ENCODE measurements around the gene CD300LB.

The CD300LB gene

GRCh38 chr17:74525465-74525725, 5.9 kb downstream of the CD300LB start:
- no peak for TF ChIP-seq YY1 (IDR thresholded peaks at IDR 0.05; ENCODE audit: insufficient read depth, insufficient read length)
- no peak for TF ChIP-seq ZNF274 (IDR thresholded peaks at IDR 0.05; ENCODE audit: low read depth, low read length)
- TF ChIP-seq SUZ12 (IDR thresholded peaks at IDR 0.05; ENCODE audit: extremely low read depth, insufficient read depth, insufficient read length), result no peak
- no peaks in the 10 kb centered on the region for H3K27me3 ChIP-seq (ENCODE audit: insufficient read depth, insufficient read length)

GRCh38 chr17:74524653-74525464, 6.4 kb downstream of the CD300LB start:
- DNase-seq (ENCODE audit: low read depth, low spot score), result no peak
- TF ChIP-seq SUZ12 (IDR thresholded peaks at IDR 0.05; ENCODE audit: extremely low read depth, insufficient read depth, insufficient read length) (no peak), ZNF274 (IDR thresholded peaks at IDR 0.05; ENCODE audit: low read depth, low read length) (no peak), YY1 (IDR thresholded peaks at IDR 0.05; ENCODE audit: insufficient read depth, insufficient read length) (no peak)
- no peaks in the 10 kb centered on the region for H3K27me3 ChIP-seq (ENCODE audit: insufficient read depth, insufficient read length)

More at GRCh38 chr17:74525465-74525725, 5.9 kb downstream of the CD300LB start:
- Histone ChIP-seq H3K9ac (ENCODE audit: insufficient read length, low read depth) (no peak overlapping the region), H3K9me3 (ENCODE audit: insufficient read depth, low read length) (peaks cover 18% of the 10 kb centered on the region; the same call in 1 of the 2 replicates), H3K4me1 (ENCODE audit: insufficient read depth, insufficient read length) (no peaks in the 10 kb centered on the region), H3K4me3 (ENCODE audit: insufficient read length, low read depth) (no peak overlapping the region), H3K36me3 (ENCODE audit: insufficient read depth, insufficient read length, low read length) (no peaks in the 10 kb centered on the region)
- no peak for DNase-seq (ENCODE audit: low read depth, low spot score)

GRCh38 chr17:74523308-74523707, 8.0 kb downstream of the CD300LB start:
- no peak for DNase-seq (ENCODE audit: low read depth, low spot score)
- no peaks in the 10 kb centered on the region for H3K27me3 ChIP-seq (ENCODE audit: insufficient read depth, insufficient read length)
- H3K4me1 ChIP-seq (ENCODE audit: insufficient read depth, insufficient read length), result no peaks in the 10 kb centered on the region
- no peak overlapping the region for H3K9ac ChIP-seq (ENCODE audit: insufficient read length, low read depth)
- H3K4me3 ChIP-seq (ENCODE audit: insufficient read length, low read depth), result no peak overlapping the region
- H3K36me3 ChIP-seq (ENCODE audit: insufficient read depth, insufficient read length, low read length), result no peaks in the 10 kb centered on the region
- TF ChIP-seq YY1 (IDR thresholded peaks at IDR 0.05; ENCODE audit: insufficient read depth, insufficient read length) (no peak), ZNF274 (IDR thresholded peaks at IDR 0.05; ENCODE audit: low read depth, low read length) (no peak), SUZ12 (IDR thresholded peaks at IDR 0.05; ENCODE audit: extremely low read depth, insufficient read depth, insufficient read length) (no peak)
- H3K9me3 ChIP-seq (ENCODE audit: insufficient read depth, low read length), result peaks cover 18% of the 10 kb centered on the region; the same call in 1 of the 2 replicates

More at GRCh38 chr17:74524653-74525464, 6.4 kb downstream of the CD300LB start:
- no peaks in the 10 kb centered on the region for H3K4me1 ChIP-seq (ENCODE audit: insufficient read depth, insufficient read length)
- H3K4me3 ChIP-seq (ENCODE audit: insufficient read length, low read depth), result no peak overlapping the region
- H3K9ac ChIP-seq (ENCODE audit: insufficient read length, low read depth), result no peak overlapping the region
- peaks cover 18% of the 10 kb centered on the region; the same call in 1 of the 2 replicates for H3K9me3 ChIP-seq (ENCODE audit: insufficient read depth, low read length)
- H3K36me3 ChIP-seq (ENCODE audit: insufficient read depth, insufficient read length, low read length), result no peaks in the 10 kb centered on the region

DNA sequence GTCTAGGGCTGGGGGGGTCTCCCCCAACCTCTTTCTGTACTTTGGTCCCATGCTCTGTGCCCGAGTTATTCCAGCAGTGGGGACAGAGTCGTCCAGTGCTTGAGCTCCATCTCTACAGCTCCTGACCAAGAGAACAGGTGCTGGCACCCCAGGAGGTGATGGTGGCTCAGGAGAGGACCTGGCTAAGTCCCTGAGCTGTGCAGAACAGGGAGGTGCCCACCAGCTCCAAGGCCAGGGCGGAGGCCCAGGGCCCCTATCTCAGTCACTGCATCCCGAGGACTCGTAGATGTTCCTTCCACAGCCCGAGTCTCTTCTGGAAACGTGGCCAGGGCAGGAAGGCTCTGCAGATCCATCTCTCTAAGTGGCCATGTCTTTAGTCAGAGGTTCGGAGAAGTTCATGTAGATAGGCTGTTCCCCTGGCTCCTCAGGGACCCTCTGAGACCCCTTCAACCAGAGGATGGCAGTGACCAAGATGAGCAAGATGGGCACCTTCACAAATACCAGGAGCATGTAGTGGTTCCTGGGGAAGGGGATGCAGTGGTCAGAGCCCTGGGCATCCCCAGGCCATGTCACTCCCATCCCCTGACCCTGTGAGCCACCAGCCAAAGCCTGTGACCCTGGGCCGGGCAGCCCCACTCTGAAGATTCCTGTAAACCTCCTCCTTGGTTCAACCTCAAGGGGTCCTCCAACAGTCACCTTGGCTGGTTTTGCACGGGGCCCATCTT, 8.7 kb downstream of the CD300LB start:
- H3K4me3 ChIP-seq (ENCODE audit: insufficient read length, low read depth), result no peak overlapping the region
- TF ChIP-seq SUZ12 (IDR thresholded peaks at IDR 0.05; ENCODE audit: extremely low read depth, insufficient read depth, insufficient read length), result no peak
- TF ChIP-seq YY1 (IDR thresholded peaks at IDR 0.05; ENCODE audit: insufficient read depth, insufficient read length), result no peak
- TF ChIP-seq ZNF274 (IDR thresholded peaks at IDR 0.05; ENCODE audit: low read depth, low read length), result no peak
- H3K36me3 ChIP-seq (ENCODE audit: insufficient read depth, insufficient read length, low read length), result no peaks in the 10 kb centered on the region
- no peaks in the 10 kb centered on the region for H3K27me3 ChIP-seq (ENCODE audit: insufficient read depth, insufficient read length)
- H3K4me1 ChIP-seq (ENCODE audit: insufficient read depth, insufficient read length), result no peaks in the 10 kb centered on the region
- no peak for DNase-seq (ENCODE audit: low read depth, low spot score)
- H3K9me3 ChIP-seq (ENCODE audit: insufficient read depth, low read length), result peaks cover 18% of the 10 kb centered on the region; the same call in 1 of the 2 replicates
- H3K9ac ChIP-seq (ENCODE audit: insufficient read length, low read depth), result no peak overlapping the region

DNA sequence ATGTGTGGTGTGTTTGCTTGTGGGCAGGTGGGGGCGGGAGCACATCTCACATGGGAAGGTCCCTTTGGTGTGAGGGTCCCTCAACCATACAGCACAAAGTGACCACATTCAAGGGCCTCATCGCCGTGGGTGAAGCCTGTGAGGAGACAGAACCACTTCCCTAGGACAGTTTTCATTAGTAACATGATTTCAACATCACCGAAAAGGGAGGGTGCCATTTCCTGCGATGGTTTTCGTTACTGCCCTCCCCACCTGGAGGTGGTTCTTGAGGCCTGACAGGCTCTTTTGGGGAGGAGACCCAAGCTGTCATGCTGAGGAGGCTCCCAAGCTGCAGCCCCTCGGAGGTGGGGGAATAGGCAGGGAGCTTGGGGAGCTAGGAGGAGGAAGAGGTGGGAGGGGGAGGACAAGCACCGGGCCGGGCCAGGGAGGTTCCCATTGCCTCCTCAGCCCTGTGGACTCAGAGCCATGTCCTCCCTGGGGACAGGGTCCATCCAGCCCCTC, 9.5 kb downstream of the CD300LB start:
- TF ChIP-seq YY1 (IDR thresholded peaks at IDR 0.05; ENCODE audit: insufficient read depth, insufficient read length) (no peak), SUZ12 (IDR thresholded peaks at IDR 0.05; ENCODE audit: extremely low read depth, insufficient read depth, insufficient read length) (no peak), ZNF274 (IDR thresholded peaks at IDR 0.05; ENCODE audit: low read depth, low read length) (no peak)
- no peaks in the 10 kb centered on the region for H3K36me3 ChIP-seq (ENCODE audit: insufficient read depth, insufficient read length, low read length)
- no peak overlapping the region for H3K9ac ChIP-seq (ENCODE audit: insufficient read length, low read depth)
- H3K9me3 ChIP-seq (ENCODE audit: insufficient read depth, low read length), result peaks cover 18% of the 10 kb centered on the region; the same call in 1 of the 2 replicates
- H3K4me1 ChIP-seq (ENCODE audit: insufficient read depth, insufficient read length), result no peaks in the 10 kb centered on the region
- H3K4me3 ChIP-seq (ENCODE audit: insufficient read length, low read depth), result no peak overlapping the region
- no peaks in the 10 kb centered on the region for H3K27me3 ChIP-seq (ENCODE audit: insufficient read depth, insufficient read length)
- DNase-seq (ENCODE audit: low read depth, low spot score), result no peak

GRCh38 chr17:74520790-74521480, 10.3 kb downstream of the CD300LB start:
- Histone ChIP-seq H3K4me1 (ENCODE audit: insufficient read depth, insufficient read length) (no peaks in the 10 kb centered on the region), H3K36me3 (ENCODE audit: insufficient read depth, insufficient read length, low read length) (no peaks in the 10 kb centered on the region), H3K4me3 (ENCODE audit: insufficient read length, low read depth) (no peak overlapping the region), H3K27me3 (ENCODE audit: insufficient read depth, insufficient read length) (no peaks in the 10 kb centered on the region), H3K9ac (ENCODE audit: insufficient read length, low read depth) (no peak overlapping the region), H3K9me3 (ENCODE audit: insufficient read depth, low read length) (peaks cover 18% of the 10 kb centered on the region; the same call in 1 of the 2 replicates)
- TF ChIP-seq YY1 (IDR thresholded peaks at IDR 0.05; ENCODE audit: insufficient read depth, insufficient read length) (no peak), SUZ12 (IDR thresholded peaks at IDR 0.05; ENCODE audit: extremely low read depth, insufficient read depth, insufficient read length) (no peak), ZNF274 (IDR thresholded peaks at IDR 0.05; ENCODE audit: low read depth, low read length) (no peak)
- no peak for DNase-seq (ENCODE audit: low read depth, low spot score)

Measured in NT2/D1 (cell line).